Stimulated activated CD4-positive, alpha-beta T cell treated with anti-CD3 and anti-CD28 coated beads, Interleukin-12 subunit alpha, Interleukin-12 subunit beta, amount 100 ng/mL, for 24 hours (primary cell): Measurements from ENCODE around the gene DSTN.

Experiments
- DNase-seq, 2 experiments: peaks; one replicate each; pipeline ENCODE4 v3.0.0-alpha.2; 2020; ENCODE audit warnings: low read depth in 2 of 2

Gene DSTN

GRCh38 chr20:17624070-17624469 is 54.2 kb downstream of the DSTN start:
- no peak for DNase-seq

- no peak for DNase-seq
Observed at GRCh38 chr20:17624551-17625245, 54.8 kb downstream of the DSTN start.

GRCh38 chr20:17625246-17626051 is 55.6 kb downstream of the DSTN start:
- DNase-seq = no peak

- no peak for DNase-seq
Observed at GRCh38 chr20:17626217-17627007, 56.5 kb downstream of the DSTN start.

GRCh38 chr20:17627101-17627955 is 57.5 kb downstream of the DSTN start:
- DNase-seq = no peak

- no peak for DNase-seq
Observed at GRCh38 chr20:17628101-17628841, 58.4 kb downstream of the DSTN start.

GRCh38 chr20:17629025-17629424 is 59.1 kb downstream of the DSTN start:
- DNase-seq = no peak

GRCh38 chr20:17629678-17630089 is 59.8 kb downstream of the DSTN start:
- DNase-seq = no peak

GRCh38 chr20:17630151-17630805 is 60.4 kb downstream of the DSTN start:
- DNase-seq = no peak

- DNase-seq = no peak
Observed at GRCh38 chr20:17630806-17631195, 60.9 kb downstream of the DSTN start.

GRCh38 chr20:17631576-17632319 is 61.9 kb downstream of the DSTN start:
- DNase-seq = no peak

GRCh38 chr20:17633221-17633849 is 63.5 kb downstream of the DSTN start:
- no peak for DNase-seq

- no peak for DNase-seq
Observed at GRCh38 chr20:17633850-17634500, 64.1 kb downstream of the DSTN start.

GRCh38 chr20:17634661-17635331 is 64.9 kb downstream of the DSTN start:
- no peak for DNase-seq

- DNase-seq = no peak
Observed at GRCh38 chr20:17635332-17636244, 65.7 kb downstream of the DSTN start.

GRCh38 chr20:17636523-17637412 is 66.9 kb downstream of the DSTN start:
- DNase-seq = no peak
